Ishikawa (cell line): ENCODE data around the gene SAXO1.

Source experiments
- CREB1 ChIP-seq: IDR thresholded peaks from 2 replicates; pipeline ENCODE4 v1.6.1; 2012; ENCODE audit warnings: low read depth
- MAX ChIP-seq: IDR thresholded peaks from 2 replicates; pipeline ENCODE4 v1.6.1; 2012
- REST ChIP-seq: IDR thresholded peaks from 2 replicates; pipeline ENCODE4 v1.6.1; 2012; ENCODE audit warnings: low read depth, mild to moderate bottlenecking
- YY1 ChIP-seq: IDR thresholded peaks from 2 replicates; pipeline ENCODE4 v1.6.1; 2012; ENCODE audit warnings: low read depth

- TF ChIP-seq REST (no peak), MAX (no peak), CREB1 (no peak), YY1 (no peak)
These were observed 2.1 kb downstream of the SAXO1 start for GRCh38 chr9:19030899-19031298.
